H9 (cell line): ENCODE measurements around the gene PLD1. TPM values are rescaled to one million over a fixed set of nuclear protein-coding genes. Genes with fewer than 3 reads are reported as not detected.

Experiments
- DNase-seq: peaks from one replicate; pipeline ENCODE4 v3.0.0-alpha.2; 2017
- H2AFZ ChIP-seq: one replicate; pipeline ENCODE4 v1.6.1; 2013; ENCODE audit warnings: mild to moderate bottlenecking, low read length, control low read depth, moderate library complexity
- H2AK5ac ChIP-seq: 2 replicates; pipeline ENCODE4 v1.6.1; 2013; ENCODE audit warnings: low read length, control low read depth, mixed read lengths; ENCODE audit not compliant: insufficient read length
- H2BK120ac ChIP-seq: one replicate; pipeline ENCODE4 v1.6.1; 2013; ENCODE audit warnings: low read depth, mild to moderate bottlenecking, low read length, control low read depth, inconsistent platforms; ENCODE audit not compliant: poor library complexity, severe bottlenecking
- H2BK12ac ChIP-seq: 2 replicates; pipeline ENCODE4 v1.6.1; 2013; ENCODE audit warnings: low read length, control low read depth, mixed read lengths, low read depth; ENCODE audit not compliant: insufficient read length
- H2BK15ac ChIP-seq: 2 replicates; pipeline ENCODE4 v1.6.1; 2013; ENCODE audit warnings: low read depth, low read length, control low read depth
- H2BK20ac ChIP-seq: one replicate; pipeline ENCODE4 v1.6.1; 2013; ENCODE audit warnings: low read depth, mild to moderate bottlenecking, low read length, control low read depth, inconsistent platforms; ENCODE audit not compliant: poor library complexity, severe bottlenecking
- H2BK5ac ChIP-seq: 2 replicates; pipeline ENCODE4 v1.6.1; 2013; ENCODE audit warnings: low read length, control low read depth, mixed read lengths; ENCODE audit not compliant: insufficient read length
- H3K14ac ChIP-seq: 2 replicates; pipeline ENCODE4 v1.6.1; 2013; ENCODE audit warnings: low read length, control low read depth; ENCODE audit not compliant: insufficient read depth
- H3K18ac ChIP-seq: 2 replicates; pipeline ENCODE4 v1.6.1; 2013; ENCODE audit warnings: low read depth, mild to moderate bottlenecking, mixed read lengths, low read length, control low read depth; ENCODE audit not compliant: insufficient read length
- H3K23ac ChIP-seq: 2 replicates; pipeline ENCODE4 v1.6.1; 2013; ENCODE audit warnings: low read length, control low read depth, mixed read lengths, low read depth; ENCODE audit not compliant: insufficient read length
- H3K23me2 ChIP-seq: 2 replicates; pipeline ENCODE4 v1.6.1; 2013; ENCODE audit warnings: low read depth, mild to moderate bottlenecking, mixed read lengths, low read length, control low read depth; ENCODE audit not compliant: insufficient read length, poor library complexity, severe bottlenecking
- H3K27ac ChIP-seq: 2 replicates; pipeline ENCODE4 v1.5.1; 2013; ENCODE audit warnings: low read length, control low read depth, mixed read lengths, low read depth; ENCODE audit not compliant: insufficient read length
- H3K27me3 ChIP-seq: 2 replicates; pipeline ENCODE4 v1.6.1; 2013; ENCODE audit warnings: low read length, control low read depth, inconsistent platforms; ENCODE audit not compliant: insufficient read depth
- H3K4ac ChIP-seq: 2 replicates; pipeline ENCODE4 v1.6.1; 2013; ENCODE audit warnings: low read depth, mild to moderate bottlenecking, control low read depth, inconsistent platforms, low read length, moderate library complexity
- H3K4me1 ChIP-seq: 2 replicates; pipeline ENCODE4 v1.6.1; 2013; ENCODE audit warnings: low read length, control low read depth, inconsistent platforms; ENCODE audit not compliant: insufficient read depth
- H3K4me2 ChIP-seq: 2 replicates; pipeline ENCODE4 v1.6.1; 2013; ENCODE audit warnings: low read length, control low read depth, mixed read lengths; ENCODE audit not compliant: insufficient read length, insufficient read depth
- H3K56ac ChIP-seq: 2 replicates; pipeline ENCODE4 v1.6.1; 2013; ENCODE audit warnings: low read depth, mild to moderate bottlenecking, mixed read lengths, low read length, control low read depth; ENCODE audit not compliant: insufficient read length
- H3K79me1 ChIP-seq: 2 replicates; pipeline ENCODE4 v1.6.1; 2013; ENCODE audit warnings: low read depth, mild to moderate bottlenecking, moderate library complexity, low read length, control low read depth, inconsistent platforms; ENCODE audit not compliant: insufficient read depth, poor library complexity, severe bottlenecking
- H3K79me2 ChIP-seq: 2 replicates; pipeline ENCODE4 v1.6.1; 2013; ENCODE audit warnings: low read length, control low read depth, inconsistent platforms; ENCODE audit not compliant: insufficient read depth
- H3K9ac ChIP-seq: 2 replicates; pipeline ENCODE4 v1.6.1; 2013; ENCODE audit warnings: low read length, control low read depth, mixed read lengths; ENCODE audit not compliant: insufficient read length; ENCODE audit errors: extremely low read depth
- H3K9me3 ChIP-seq: one replicate; pipeline ENCODE4 v1.6.1; 2013; ENCODE audit warnings: low read depth, low read length, inconsistent platforms; ENCODE audit not compliant: control insufficient read depth
- H3T11ph ChIP-seq: one replicate; pipeline ENCODE4 v1.6.1; 2013; ENCODE audit warnings: mild to moderate bottlenecking, low read length, control low read depth, inconsistent platforms
- H4K20me1 ChIP-seq: one replicate; pipeline ENCODE4 v1.6.1; 2013; ENCODE audit not compliant: control insufficient read depth, insufficient read length, insufficient read depth
- H4K5ac ChIP-seq: 2 replicates; pipeline ENCODE4 v1.6.1; 2013; ENCODE audit warnings: low read depth, mild to moderate bottlenecking, mixed read lengths, low read length, control low read depth; ENCODE audit not compliant: insufficient read length
- H4K8ac ChIP-seq: replicated peaks from 2 replicates; pipeline ENCODE4 v1.6.1; 2013; ENCODE audit warnings: low read length, control low read depth, mixed read lengths, low read depth; ENCODE audit not compliant: insufficient read length
- H4K91ac ChIP-seq: 2 replicates; pipeline ENCODE4 v1.6.1; 2013; ENCODE audit warnings: low read depth, mild to moderate bottlenecking, moderate library complexity, mixed read lengths, low read length, control low read depth; ENCODE audit not compliant: insufficient read length
- H3K27ac Mint-ChIP-seq, 3 experiments: 2 replicates in 2 of 3; 3 replicates in 1 of 3; pipeline ENCODE4 v1.8.0; 2020 to 2021; ENCODE audit warnings: mixed read lengths in 3 of 3, mild to moderate bottlenecking in 1 of 3, moderate library complexity in 1 of 3
- H3K27me3 Mint-ChIP-seq: 2 replicates; pipeline ENCODE4 v1.8.0; 2021; ENCODE audit warnings: low read depth, mild to moderate bottlenecking, moderate library complexity, mixed read lengths
- H3K36me3 Mint-ChIP-seq, 3 experiments: 2 replicates in 2 of 3; 3 replicates in 1 of 3; pipeline ENCODE4 v1.8.0; 2020 to 2021; ENCODE audit warnings: low read depth in 3 of 3, mixed read lengths in 3 of 3; ENCODE audit not compliant: insufficient read depth in 1 of 3
- H3K4me1 Mint-ChIP-seq, 2 experiments: 2 replicates each; pipeline ENCODE4 v1.8.0; 2020; ENCODE audit warnings: mixed read lengths in 2 of 2
- H3K4me3 Mint-ChIP-seq, 2 experiments: 2 replicates in 1 of 2; 3 replicates in 1 of 2; pipeline ENCODE4 v1.8.0; 2020 to 2021; ENCODE audit warnings: mild to moderate bottlenecking in 2 of 2, mixed read lengths in 2 of 2, moderate library complexity in 1 of 2
- H3K9me3 Mint-ChIP-seq, 2 experiments: 2 replicates in 1 of 2; 3 replicates in 1 of 2; pipeline ENCODE4 v1.8.0; 2020; ENCODE audit warnings: mild to moderate bottlenecking in 2 of 2, mixed read lengths in 2 of 2, moderate library complexity in 1 of 2
- WGBS: extraction: QIAGEN DNeasy Blood & Tissue Kit; methylation state at CpG from one replicate; pipeline ENCODE4 v1.1.7; 2013; ENCODE audit warnings: missing lambda C conversion rate, low lambda C conversion rate, mixed read lengths; ENCODE audit not compliant: insufficient read length; ENCODE audit errors: extremely low coverage; 5-methylcytosine and 5-hydroxymethylcytosine counted together
- total RNA-seq: library from RNA; stranded (reverse); gene quantifications from 2 replicates; pipeline ENCODE4 v1.2.1, GENCODE V29; 2021
- TF ChIP-seq, protein P1 (sequence below): fragments of 200-600 bp; sonication (generic); conservative IDR thresholded peaks from 3 replicates; pipeline ENCODE4 v1.8.0; 2021; ENCODE audit warnings: antibody characterized with exemption, mild to moderate bottlenecking

Gene PLD1
- total RNA-seq, 1 experiment from 2014 or later: 1.8 TPM

DNA sequence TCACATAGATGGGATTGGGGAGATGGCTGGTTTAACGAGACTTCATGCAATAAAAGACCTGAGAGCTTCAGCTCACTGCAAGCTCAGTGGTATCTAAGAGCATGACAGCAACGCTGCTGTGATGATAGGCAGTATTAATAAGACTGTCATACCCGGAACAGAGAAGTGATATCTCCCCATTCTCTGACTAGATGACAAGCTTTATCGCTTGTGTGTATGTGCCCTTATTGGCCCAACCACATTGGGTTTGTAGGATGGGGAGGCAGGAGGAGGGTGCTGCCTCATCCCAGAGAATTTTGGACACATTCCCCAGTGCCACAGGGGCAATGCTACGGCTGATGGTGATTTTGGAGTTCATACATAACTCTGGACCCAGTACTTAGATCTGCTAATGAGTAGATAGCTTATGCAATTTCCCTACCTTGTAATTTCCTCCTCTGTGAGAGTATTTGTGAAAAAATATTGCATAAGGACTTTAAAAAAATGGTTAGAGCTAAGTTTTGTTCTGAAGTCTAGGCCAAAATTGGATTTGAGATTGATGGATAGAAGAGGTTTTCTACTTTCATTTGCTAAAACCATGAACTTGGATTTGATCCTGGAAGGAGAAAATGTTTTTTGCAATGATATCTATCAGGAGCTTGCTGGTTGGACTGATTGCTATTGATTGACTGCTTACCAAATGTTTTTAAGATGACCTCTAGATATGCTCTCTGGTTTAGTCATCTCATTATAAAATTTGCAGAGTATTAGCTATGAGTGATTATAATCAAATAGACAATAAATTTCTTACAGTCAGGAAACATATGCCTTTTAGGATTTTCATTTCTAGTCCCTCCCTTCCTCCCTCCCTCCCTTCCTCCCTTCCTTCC, 18.9 kb upstream of the PLD1 start:
- H2AK5ac ChIP-seq: no peak overlapping the region
- no peaks in the 10 kb centered on the region for H4K20me1 ChIP-seq
- no peak for DNase-seq
- H3K4me1 ChIP-seq: peaks cover 12% of the 10 kb centered on the region; the same call in 1 of the 2 replicates
- no peak overlapping the region for H3K9ac ChIP-seq
- H3K23me2 ChIP-seq: no peaks in the 10 kb centered on the region
- Mint-ChIP-seq H3K4me1 (peaks cover 25 to 26% of the 10 kb centered on the region in 2 experiments), H3K9me3 (no peaks in the 10 kb centered on the region), H3K4me3 (no peak overlapping the region), H3K27me3 (peaks cover 2% of the 10 kb centered on the region; the same call in 1 of the 2 replicates), H3K36me3 (no peaks in the 10 kb centered on the region), H3K27ac (no peak overlapping the region)
- TF ChIP-seq, protein P1, sequence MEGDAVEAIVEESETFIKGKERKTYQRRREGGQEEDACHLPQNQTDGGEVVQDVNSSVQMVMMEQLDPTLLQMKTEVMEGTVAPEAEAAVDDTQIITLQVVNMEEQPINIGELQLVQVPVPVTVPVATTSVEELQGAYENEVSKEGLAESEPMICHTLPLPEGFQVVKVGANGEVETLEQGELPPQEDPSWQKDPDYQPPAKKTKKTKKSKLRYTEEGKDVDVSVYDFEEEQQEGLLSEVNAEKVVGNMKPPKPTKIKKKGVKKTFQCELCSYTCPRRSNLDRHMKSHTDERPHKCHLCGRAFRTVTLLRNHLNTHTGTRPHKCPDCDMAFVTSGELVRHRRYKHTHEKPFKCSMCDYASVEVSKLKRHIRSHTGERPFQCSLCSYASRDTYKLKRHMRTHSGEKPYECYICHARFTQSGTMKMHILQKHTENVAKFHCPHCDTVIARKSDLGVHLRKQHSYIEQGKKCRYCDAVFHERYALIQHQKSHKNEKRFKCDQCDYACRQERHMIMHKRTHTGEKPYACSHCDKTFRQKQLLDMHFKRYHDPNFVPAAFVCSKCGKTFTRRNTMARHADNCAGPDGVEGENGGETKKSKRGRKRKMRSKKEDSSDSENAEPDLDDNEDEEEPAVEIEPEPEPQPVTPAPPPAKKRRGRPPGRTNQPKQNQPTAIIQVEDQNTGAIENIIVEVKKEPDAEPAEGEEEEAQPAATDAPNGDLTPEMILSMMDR: no peak
- no peaks in the 10 kb centered on the region for H3K27me3 ChIP-seq
- no peak overlapping the region for H3K4me2 ChIP-seq
- no peak overlapping the region for H2BK120ac ChIP-seq
- H3K9me3 ChIP-seq: no peaks in the 10 kb centered on the region
- no peak overlapping the region for H4K8ac ChIP-seq
- no peak overlapping the region for H3K27ac ChIP-seq
- H3K79me2 ChIP-seq: no peaks in the 10 kb centered on the region
- no peak overlapping the region for H3K56ac ChIP-seq
- H2AFZ ChIP-seq: no peak overlapping the region
- no peaks in the 10 kb centered on the region for H3K79me1 ChIP-seq
- H2BK15ac ChIP-seq: no peak overlapping the region
- no peak overlapping the region for H3T11ph ChIP-seq
- no peak overlapping the region for H3K23ac ChIP-seq
- no peak overlapping the region for H3K4ac ChIP-seq
- no peak overlapping the region for H4K5ac ChIP-seq
- no peak overlapping the region for H2BK20ac ChIP-seq
- H4K91ac ChIP-seq: no peak overlapping the region
- H3K14ac ChIP-seq: no peak overlapping the region
- H3K18ac ChIP-seq: no peak overlapping the region
- no CpG with 5 or more reads among the region's 5 CpGs for WGBS
- no peak overlapping the region for H2BK5ac ChIP-seq
- no peak overlapping the region for H2BK12ac ChIP-seq
